SU-DHL-6 (cell line): ENCODE results near the gene MAP4K2.

ENCODE experiments used
- H2AFZ ChIP-seq: fragments of 200-600 bp; sonication (generic); 2 replicates; pipeline ENCODE4 v1.6.1; 2014; ENCODE audit warnings: low read depth, mild to moderate bottlenecking, moderate library complexity, mixed read lengths, antibody characterized with exemption, low read length; ENCODE audit not compliant: severe bottlenecking
- H3F3A ChIP-seq: fragments of 200-600 bp; shearing (Covaris generic); 2 replicates; pipeline ENCODE4 v1.6.0; 2016; ENCODE audit warnings: antibody characterized with exemption, mild to moderate bottlenecking; ENCODE audit not compliant: insufficient read depth
- H3K27ac ChIP-seq: fragments of 200-600 bp; sonication (generic); 2 replicates; pipeline ENCODE4 v1.5.1; 2016; ENCODE audit warnings: low read depth, mild to moderate bottlenecking, low read length, moderate library complexity, mixed read lengths
- H3K27me3 ChIP-seq: fragments of 200-600 bp; sonication (generic), shearing (Covaris generic); 2 replicates; pipeline ENCODE4 v1.6.0; 2014; ENCODE audit warnings: mild to moderate bottlenecking, low read length
- H3K36me3 ChIP-seq: fragments of 200-600 bp; sonication (generic); 2 replicates; pipeline ENCODE4 v1.6.1; 2014; ENCODE audit warnings: mild to moderate bottlenecking, low read length, mixed read lengths
- H3K4me2 ChIP-seq: fragments of 300-600, 200-600 bp; shearing (Covaris generic), sonication (generic); 2 replicates; pipeline ENCODE4 v1.6.0; 2014; ENCODE audit warnings: low read length, low read depth, mild to moderate bottlenecking; ENCODE audit not compliant: poor library complexity, severe bottlenecking
- H3K4me3 ChIP-seq: fragments of 200-600 bp; sonication (generic); 2 replicates; pipeline ENCODE4 v1.5.1; 2014; ENCODE audit warnings: antibody characterized with exemption, low read length, mild to moderate bottlenecking, mixed read lengths; ENCODE audit not compliant: insufficient read depth, poor library complexity, severe bottlenecking
- H3K79me2 ChIP-seq: fragments of 200-600 bp; sonication (generic); 2 replicates; pipeline ENCODE4 v1.6.1; 2014; ENCODE audit warnings: mild to moderate bottlenecking, low read length, moderate library complexity; ENCODE audit not compliant: insufficient read depth
- H3K9ac ChIP-seq: fragments of 200-600 bp; sonication (generic); 2 replicates; pipeline ENCODE4 v1.7.0; 2014; ENCODE audit warnings: mild to moderate bottlenecking, low read length
- H3K9me2 ChIP-seq: fragments of 200-600 bp; sonication (generic); replicated peaks from 2 replicates; pipeline ENCODE4 v1.6.1; 2014; ENCODE audit warnings: low read length; ENCODE audit not compliant: insufficient read depth
- H3K9me3 ChIP-seq: fragments of 200-600 bp; sonication (generic); 2 replicates; pipeline ENCODE4 v1.6.1; 2014; ENCODE audit warnings: low read length, mixed read lengths; ENCODE audit not compliant: insufficient read depth
- H4K20me1 ChIP-seq: fragments of 200-600 bp; sonication (generic); 2 replicates; pipeline ENCODE4 v1.6.1; 2014; ENCODE audit warnings: low read depth, mild to moderate bottlenecking, antibody characterized with exemption, low read length, moderate library complexity, mixed read lengths
- EZH2phosphoT487 ChIP-seq: fragments of 200-600 bp; sonication (generic), shearing (Covaris generic); conservative IDR thresholded peaks from 2 replicates; pipeline ENCODE4 v1.6.1; 2018; ENCODE audit warnings: mild to moderate bottlenecking, antibody characterized with exemption, low read length, moderate library complexity, mixed read lengths
- TF ChIP-seq, protein P1 (sequence below): fragments of 200-600 bp; sonication (generic); IDR thresholded peaks from one replicate; pipeline ENCODE4 v1.5.1; 2017; ENCODE audit warnings: antibody characterized with exemption, mild to moderate bottlenecking, low read length, moderate library complexity; ENCODE audit not compliant: insufficient read depth, poor library complexity, severe bottlenecking

MAP4K2 gene

DNA sequence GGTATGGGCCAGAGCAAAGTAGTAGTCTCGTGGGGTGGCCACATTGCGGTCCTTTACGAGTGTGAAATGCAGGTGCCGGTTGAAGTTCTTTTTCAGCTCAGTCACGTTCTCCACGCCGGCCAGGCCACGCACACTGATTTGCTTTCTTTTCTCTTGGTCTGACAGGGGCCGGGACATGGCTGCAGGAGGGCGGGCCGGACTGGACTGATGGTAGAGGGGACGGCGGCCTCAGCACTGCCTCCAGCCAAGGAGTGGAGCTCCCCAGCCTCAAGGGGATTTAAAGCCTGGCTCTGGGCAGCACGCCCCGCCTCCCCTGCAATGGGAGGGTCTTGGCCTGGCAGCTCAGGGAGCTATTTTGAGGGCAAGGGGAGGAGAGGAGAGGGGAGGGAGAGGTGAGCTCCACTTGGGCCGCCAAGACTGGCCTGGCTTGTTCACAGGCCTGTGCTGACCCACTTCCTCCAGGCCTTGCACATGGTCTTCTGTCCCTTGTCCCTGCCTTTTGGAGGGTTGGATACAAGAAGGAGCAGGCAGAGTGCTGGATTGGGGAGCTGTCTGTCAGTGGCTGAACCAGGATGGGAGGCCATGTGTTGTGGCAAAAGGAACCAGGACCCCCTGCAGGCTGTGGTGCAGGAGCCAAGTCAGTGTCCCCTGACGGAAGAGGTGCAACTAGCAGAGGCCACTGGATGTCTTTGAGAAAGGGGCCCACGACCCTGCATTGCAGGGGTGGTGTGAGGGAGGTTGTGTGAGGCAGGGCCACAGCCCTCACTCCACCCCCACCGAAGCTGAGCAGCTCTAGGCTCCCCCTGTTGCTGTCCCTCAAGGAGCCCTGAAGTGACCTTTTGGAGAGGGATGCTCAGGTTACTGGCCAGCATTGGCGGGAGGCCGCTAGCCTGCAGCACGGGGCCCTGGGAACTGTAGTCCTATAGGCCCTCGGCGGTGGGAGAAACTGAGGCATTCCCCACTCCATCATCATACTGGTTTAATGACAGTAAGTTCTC is 43.0 kb downstream of the MAP4K2 start, which contains the start of gene PYGM:
TSS of gene PYGM (minus strand) at position 253 of the 998 bp plus-strand sequence. CDS start at position 177, 76 bp downstream.
- Histone ChIP-seq H2AFZ (no peak within 1 kb of the TSS), H3K27ac (no peak within 1 kb of the TSS)

DNA sequence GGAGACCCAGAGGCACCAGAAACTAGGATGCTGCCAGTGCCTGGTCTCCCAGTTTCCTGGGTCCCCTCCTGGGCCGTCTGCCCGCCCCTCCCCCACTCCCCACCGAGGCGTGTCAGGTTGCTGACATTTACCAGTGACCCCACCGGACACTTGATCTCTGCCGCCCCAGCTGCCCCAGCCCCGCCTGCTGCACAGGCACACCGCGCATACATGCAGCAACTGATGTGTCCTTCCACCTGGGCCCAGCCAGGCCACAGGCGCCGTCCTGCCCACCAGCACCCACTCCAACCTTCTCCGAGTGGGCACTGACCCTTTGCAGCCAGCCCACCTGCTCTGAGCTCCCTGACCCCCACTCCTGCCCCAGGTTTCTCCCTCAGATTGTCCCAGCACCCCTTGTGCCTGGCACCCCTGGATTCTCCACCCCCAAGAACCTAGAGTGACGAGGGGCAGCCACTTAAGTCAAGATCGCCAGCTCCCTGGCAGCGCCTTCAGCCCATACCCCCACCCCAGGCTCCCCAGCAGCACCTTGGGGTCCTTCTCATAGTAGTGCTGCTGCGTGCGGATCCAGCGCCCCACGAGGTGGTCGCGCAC is 43.8 kb downstream of the MAP4K2 start:
- Histone ChIP-seq H3K27me3 (no peaks in the 10 kb centered on the region), H3K79me2 (no peaks in the 10 kb centered on the region), H3K4me2 (no peak overlapping the region), H4K20me1 (no peaks in the 10 kb centered on the region; the same call in 1 of the 2 replicates), H3K9ac (no peak overlapping the region), H3K36me3 (no peaks in the 10 kb centered on the region), H3K27ac (no peak overlapping the region), H3K4me3 (no peak overlapping the region), H3K9me3 (no peaks in the 10 kb centered on the region), H2AFZ (no peak overlapping the region), H3F3A (peaks cover 32% of the 10 kb centered on the region), H3K9me2 (no peaks in the 10 kb centered on the region)
- TF ChIP-seq, protein P1, sequence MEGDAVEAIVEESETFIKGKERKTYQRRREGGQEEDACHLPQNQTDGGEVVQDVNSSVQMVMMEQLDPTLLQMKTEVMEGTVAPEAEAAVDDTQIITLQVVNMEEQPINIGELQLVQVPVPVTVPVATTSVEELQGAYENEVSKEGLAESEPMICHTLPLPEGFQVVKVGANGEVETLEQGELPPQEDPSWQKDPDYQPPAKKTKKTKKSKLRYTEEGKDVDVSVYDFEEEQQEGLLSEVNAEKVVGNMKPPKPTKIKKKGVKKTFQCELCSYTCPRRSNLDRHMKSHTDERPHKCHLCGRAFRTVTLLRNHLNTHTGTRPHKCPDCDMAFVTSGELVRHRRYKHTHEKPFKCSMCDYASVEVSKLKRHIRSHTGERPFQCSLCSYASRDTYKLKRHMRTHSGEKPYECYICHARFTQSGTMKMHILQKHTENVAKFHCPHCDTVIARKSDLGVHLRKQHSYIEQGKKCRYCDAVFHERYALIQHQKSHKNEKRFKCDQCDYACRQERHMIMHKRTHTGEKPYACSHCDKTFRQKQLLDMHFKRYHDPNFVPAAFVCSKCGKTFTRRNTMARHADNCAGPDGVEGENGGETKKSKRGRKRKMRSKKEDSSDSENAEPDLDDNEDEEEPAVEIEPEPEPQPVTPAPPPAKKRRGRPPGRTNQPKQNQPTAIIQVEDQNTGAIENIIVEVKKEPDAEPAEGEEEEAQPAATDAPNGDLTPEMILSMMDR = no peak
- no peak for TF ChIP-seq EZH2phosphoT487

More for the DNA sequence above, 43.0 kb downstream of the MAP4K2 start, which contains the start of gene PYGM:
- no peak within 1 kb of the TSS for H3K4me3 ChIP-seq
- no peak for TF ChIP-seq EZH2phosphoT487
- TF ChIP-seq, protein P1 = no peak
- no peaks in the 10 kb centered on the region for H3K27me3 ChIP-seq
- peaks cover 39% of the 10 kb centered on the region for H3F3A ChIP-seq
- no peaks in the 10 kb centered on the region; the same call in 1 of the 2 replicates for H4K20me1 ChIP-seq
- H3K9ac ChIP-seq = no peak within 1 kb of the TSS
- no peak within 1 kb of the TSS for H3K4me2 ChIP-seq
- peaks cover 6% of the 10 kb centered on the region; the same call in 1 of the 2 replicates for H3K36me3 ChIP-seq
- H3K9me3 ChIP-seq = no peaks in the 10 kb centered on the region
- no peaks in the 10 kb centered on the region for H3K79me2 ChIP-seq
- H3K9me2 ChIP-seq = no peaks in the 10 kb centered on the region

DNA sequence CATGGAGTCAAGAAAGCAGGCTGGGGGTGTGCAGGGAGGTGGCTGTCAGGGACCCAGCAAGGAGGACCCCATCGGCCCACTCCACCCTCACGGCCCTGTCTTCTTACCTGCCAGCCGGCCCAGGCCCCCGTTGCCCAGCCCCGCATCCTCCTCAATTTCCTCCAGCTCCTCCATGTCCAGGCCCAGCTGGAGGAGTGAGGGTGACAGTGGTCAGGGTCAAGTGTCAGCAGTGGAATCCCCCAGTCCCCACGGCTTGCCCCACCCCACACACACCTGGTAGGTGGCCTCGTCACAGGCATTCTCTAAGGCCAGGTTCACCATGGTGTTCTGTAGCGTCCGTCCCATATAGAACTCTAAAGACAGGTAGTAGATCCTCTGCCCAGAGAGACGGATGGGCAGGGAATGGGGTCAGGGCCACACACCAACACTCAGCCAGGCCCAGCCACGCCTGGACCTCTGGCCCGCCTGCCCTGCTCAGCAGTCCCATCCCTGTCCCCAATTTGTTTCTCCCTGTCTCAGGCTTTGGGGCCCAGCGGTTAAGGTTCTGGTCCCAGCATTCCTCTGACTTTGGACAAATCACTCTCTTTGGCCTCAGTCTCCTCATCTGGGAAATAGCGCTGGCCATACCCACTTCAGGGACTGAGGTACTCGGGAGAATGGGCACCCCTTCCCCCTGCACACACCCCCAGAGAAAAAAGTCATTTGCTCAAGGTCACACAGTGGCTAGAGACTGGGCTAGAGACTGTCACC is 44.5 kb downstream of the MAP4K2 start:
- no peaks in the 10 kb centered on the region; the same call in 1 of the 2 replicates for H4K20me1 ChIP-seq
- peaks cover 25% of the 10 kb centered on the region for H3F3A ChIP-seq
- no peaks in the 10 kb centered on the region for H3K27me3 ChIP-seq
- no peaks in the 10 kb centered on the region for H3K36me3 ChIP-seq
- no peak overlapping the region for H2AFZ ChIP-seq
- H3K9me2 ChIP-seq = no peaks in the 10 kb centered on the region
- H3K9me3 ChIP-seq = no peaks in the 10 kb centered on the region
- no peak overlapping the region for H3K27ac ChIP-seq
- no peak overlapping the region for H3K4me3 ChIP-seq
- no peak overlapping the region for H3K4me2 ChIP-seq
- no peak overlapping the region for H3K9ac ChIP-seq
- no peaks in the 10 kb centered on the region for H3K79me2 ChIP-seq
- no peak for TF ChIP-seq EZH2phosphoT487
- TF ChIP-seq, protein P1 = no peak
